SU-DHL-6 (cell line): ENCODE results near the gene TUBB3.

Experiments used
- EZH2phosphoT487 ChIP-seq: fragments of 200-600 bp; sonication (generic), shearing (Covaris generic); conservative IDR thresholded peaks from 2 replicates; pipeline ENCODE4 v1.6.1; 2018; ENCODE audit warnings: mild to moderate bottlenecking, antibody characterized with exemption, low read length, moderate library complexity, mixed read lengths
- TF ChIP-seq, protein P1 (sequence below): fragments of 200-600 bp; sonication (generic); IDR thresholded peaks from one replicate; pipeline ENCODE4 v1.5.1; 2017; ENCODE audit warnings: antibody characterized with exemption, mild to moderate bottlenecking, low read length, moderate library complexity; ENCODE audit not compliant: insufficient read depth, poor library complexity, severe bottlenecking

DNA sequence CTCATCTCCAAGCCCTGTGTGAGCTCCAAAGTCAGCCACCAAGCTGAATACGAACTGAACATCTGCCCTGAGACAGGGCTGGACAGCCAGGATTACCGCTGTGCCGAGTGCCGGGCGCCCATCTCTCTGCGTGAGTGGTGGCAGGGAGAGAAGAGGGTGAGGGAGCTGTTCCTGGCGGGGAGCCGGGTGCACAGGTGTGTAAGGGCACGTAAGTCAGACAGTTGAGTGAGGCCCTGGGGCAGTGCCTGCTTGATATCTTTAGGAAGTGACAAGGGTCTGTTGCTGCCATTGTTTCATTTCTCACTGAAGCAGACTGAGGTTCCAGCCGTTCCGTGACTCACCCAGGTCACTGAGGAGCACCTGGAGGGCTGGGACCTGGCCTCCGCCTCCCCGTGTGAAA is 37.8 kb downstream of the TUBB3 start:
- TF ChIP-seq EZH2phosphoT487: no peak
- TF ChIP-seq, protein P1, sequence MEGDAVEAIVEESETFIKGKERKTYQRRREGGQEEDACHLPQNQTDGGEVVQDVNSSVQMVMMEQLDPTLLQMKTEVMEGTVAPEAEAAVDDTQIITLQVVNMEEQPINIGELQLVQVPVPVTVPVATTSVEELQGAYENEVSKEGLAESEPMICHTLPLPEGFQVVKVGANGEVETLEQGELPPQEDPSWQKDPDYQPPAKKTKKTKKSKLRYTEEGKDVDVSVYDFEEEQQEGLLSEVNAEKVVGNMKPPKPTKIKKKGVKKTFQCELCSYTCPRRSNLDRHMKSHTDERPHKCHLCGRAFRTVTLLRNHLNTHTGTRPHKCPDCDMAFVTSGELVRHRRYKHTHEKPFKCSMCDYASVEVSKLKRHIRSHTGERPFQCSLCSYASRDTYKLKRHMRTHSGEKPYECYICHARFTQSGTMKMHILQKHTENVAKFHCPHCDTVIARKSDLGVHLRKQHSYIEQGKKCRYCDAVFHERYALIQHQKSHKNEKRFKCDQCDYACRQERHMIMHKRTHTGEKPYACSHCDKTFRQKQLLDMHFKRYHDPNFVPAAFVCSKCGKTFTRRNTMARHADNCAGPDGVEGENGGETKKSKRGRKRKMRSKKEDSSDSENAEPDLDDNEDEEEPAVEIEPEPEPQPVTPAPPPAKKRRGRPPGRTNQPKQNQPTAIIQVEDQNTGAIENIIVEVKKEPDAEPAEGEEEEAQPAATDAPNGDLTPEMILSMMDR: no peak
